Ovary (tissue), 10 donors: ENCODE measurements around the gene NETO2. TPM values are rescaled to one million over a fixed set of nuclear protein-coding genes. Genes with fewer than 3 reads are reported as not detected.
"Not testable (repeated sequence)": the region's sequence is repeated elsewhere in the genome, so short reads cannot be mapped to it uniquely, and the experiment has no call there.

Experiments
- DNase-seq, 5 donors: peaks; one replicate each; pipeline ENCODE4 v3.0.0-alpha.2; 2019 to 2020
- H3K27ac ChIP-seq, 2 donors: fragments of 200-600 bp; one replicate each; pipeline versions ENCODE4 v1.5.1 to v1.8.0; 2019 to 2022
- H3K27me3 ChIP-seq: fragments of 200-600 bp; one replicate; pipeline ENCODE4 v1.8.0; 2022
- H3K36me3 ChIP-seq: fragments of 200-600 bp; sonication (generic); one replicate; pipeline ENCODE4 v1.5.1; 2019
- H3K4me1 ChIP-seq: one replicate; pipeline ENCODE4 v1.8.1; 2013; ENCODE audit warnings: mild to moderate bottlenecking, moderate library complexity; ENCODE audit not compliant: insufficient read depth
- H3K4me3 ChIP-seq: fragments of 200-600 bp; sonication (generic); one replicate; pipeline ENCODE4 v1.5.1; 2017
- H3K9me3 ChIP-seq, 2 donors: fragments of 200-600 bp in 1 of 2; sonication (generic) in 1 of 2; one replicate each; pipeline versions ENCODE4 v1.5.1 to v1.8.1; 2013 to 2019; ENCODE audit warnings: mild to moderate bottlenecking in 1 of 2, moderate library complexity in 1 of 2
- CTCF ChIP-seq, 3 donors: fragments of 450-650 bp in 2 of 3; fragments of 200-600 bp in 1 of 3; IDR thresholded peaks; one replicate each; pipeline versions ENCODE4 v1.5.1 to v1.8.0; 2016 to 2022; ENCODE audit warnings: antibody characterized with exemption in 3 of 3, mild to moderate bottlenecking in 1 of 3
- EP300 ChIP-seq: sonication (generic); formaldehyde crosslinking; IDR thresholded peaks from one replicate; pipeline ENCODE4 v1.6.1; 2017; ENCODE audit warnings: antibody characterized with exemption
- POLR2A ChIP-seq: fragments of 450-650 bp; IDR thresholded peaks from one replicate; pipeline ENCODE4 v1.6.1; 2017; ENCODE audit warnings: antibody characterized with exemption, mild to moderate bottlenecking, moderate library complexity
- WGBS, 3 donors: extraction: QIAGEN DNeasy Blood & Tissue Kit in 1 of 3; methylation state at CpG; one replicate each; pipeline versions ENCODE4 v1.1.5 to v1.1.7; 2013 to 2017; 5-methylcytosine and 5-hydroxymethylcytosine counted together
- intact Hi-C, 4 donors: fragments of 100-400 bp; cut with DNase I; formaldehyde crosslinking; loops; one replicate each; pipeline versions ENCODE4 v1.11.0 to v1.15.1; 2022 to 2023
- long read RNA-seq, 3 donors: library from polyadenylated mRNA in 2 of 3; unstranded in 2 of 3; transcript quantifications; one replicate each; pipeline ENCODE4 v2.0.0 and lab custom pipeline, GENCODE V29; 2021 to 2026
- polyA plus RNA-seq, 2 donors: library from polyadenylated mRNA; stranded (reverse); fragments of 200-250 nt in 1 of 2; fragments of 350-450 nt in 1 of 2; fragmentation: Illumina TruSeq in 1 of 2; extraction: RNeasy Lipid Tissue Mini Kit (QIAGEN cat#74804) in 1 of 2; gene quantifications; one replicate each; pipeline ENCODE4 v1.2.3, GENCODE V29; 2013 to 2014
- total RNA-seq, 7 donors: library from RNA; depleted of rRNA in 2 of 7; stranded (reverse); fragments of >200 nt in 2 of 7; fragmentation: NEBNext Ultra II Directional in 3 of 7; extraction: Animal tissue kit (Norgen Biotek cat#: 25700) in 3 of 7; gene quantifications; one replicate each; pipeline versions ENCODE4 v1.1.0 to v1.2.4, GENCODE V29; 2016 to 2023
- donor health status: DM: no; HTN: no; CAD: no; lungs with moderate emphysema.
- donor health status: DM: no; HTN: no; CAD: no.
- donor health status: Bipolar disorder and iron deficiency.
- donor health status: DM: yes; HTN: yes; CAD: no.
- donor health status: DM: no; HTN: no; CAD: no.
- donor health status: DM: yes; HTN: yes; CAD: no.

Gene NETO2
- total RNA-seq (1 to 10 TPM in 4 of 7 donors, under 1 TPM in 3; 0.53 to 2.7 (median 1.5) TPM), polyA plus RNA-seq (1 to 10 TPM; 2.2 to 6.3 TPM)
- long read RNA-seq, donor 1, result 0 reads
- long read RNA-seq, donor 2, full-length matches to known transcripts, result 5 of 5 reads
- long read RNA-seq, donor 2, partial matches to known transcripts, result 0 of 5 reads
- long read RNA-seq, donor 2, other reads (novel, unspliced or antisense), result 0 of 5 reads
- long read RNA-seq, donor 3, partial matches to known transcripts, result 0 of 3 reads
- long read RNA-seq, donor 3, other reads (novel, unspliced or antisense), result 2 of 3 reads

- Histone ChIP-seq H3K27me3 (no peaks in the 10 kb centered on the region), H3K4me3 (peak within 1 kb of the TSS; percentile 41), H3K4me1 (peaks cover 1% of the 10 kb centered on the region), H3K36me3 (no peaks in the 10 kb centered on the region), H3K9me3 (no peaks in the 10 kb centered on the region), H3K27ac (no peak within 1 kb of the TSS)
- peak; percentile 17 to 60 (median 32) for DNase-seq
- intact Hi-C loops, result loop anchor here in 2 of 4 donors (2.0 to 10.0 kb wide), 4 partner anchors 31 to 1013 kb away; partner anchors contain the start of gene ABCC12 (in 2 of the 2)
- TF ChIP-seq EP300, result no peak
- no peak for TF ChIP-seq CTCF (IDR thresholded peaks at IDR 0.05)
- no peak for TF ChIP-seq POLR2A
- WGBS, 3 donors, result 1% methylated on average over 36 to 130 of the region's 130 CpGs
These were observed at the start of gene NETO2 for GRCh38 chr16:47143677-47144558. Gene NETO2, minus strand, starts transcription at chr16:47143945. Its CDS starts 333 bp downstream, at chr16:47143612.

GRCh38 chr16:47182318-47182717, 38.6 kb upstream of the NETO2 start:
- Histone ChIP-seq H3K27ac (no peak overlapping the region), H3K27me3 (no peaks in the 10 kb centered on the region), H3K4me1 (no peaks in the 10 kb centered on the region), H3K4me3 (no peak overlapping the region), H3K36me3 (no peaks in the 10 kb centered on the region), H3K9me3 (no peaks in the 10 kb centered on the region)
- TF ChIP-seq EP300 (no peak), CTCF (IDR thresholded peaks at IDR 0.05) (no peak), POLR2A (no peak)
- WGBS, 3 donors, result 90 to 95% (median 93%) methylated on average over 3 of the region's 3 CpGs
- intact Hi-C loops, result no loop called here
- DNase-seq, result no peak

GRCh38 chr16:47181066-47181465, 37.3 kb upstream of the NETO2 start:
- H3K27ac ChIP-seq, H3K9me3 ChIP-seq, H3K4me3 ChIP-seq, H3K36me3 ChIP-seq, DNase-seq, H3K4me1 ChIP-seq, H3K27me3 ChIP-seq, intact Hi-C loops: not testable (repeated sequence)
- WGBS, 3 donors, result 95 to 99% (median 97%) methylated on average over 21 to 31 of the region's 31 CpGs

GRCh38 chr16:47180073-47180472, 36.3 kb upstream of the NETO2 start:
- Histone ChIP-seq H3K4me3 (no peak overlapping the region), H3K27me3 (no peaks in the 10 kb centered on the region), H3K4me1 (no peaks in the 10 kb centered on the region), H3K36me3 (no peaks in the 10 kb centered on the region), H3K27ac (no peak overlapping the region), H3K9me3 (no peaks in the 10 kb centered on the region)
- TF ChIP-seq EP300 (no peak), POLR2A (no peak), CTCF (IDR thresholded peaks at IDR 0.05) (no peak)
- intact Hi-C loops, result no loop called here
- 90 to 94% (median 93%) methylated on average over 8 of the region's 8 CpGs for WGBS, 3 donors
- DNase-seq, result no peak

GRCh38 chr16:47175152-47175551, 31.4 kb upstream of the NETO2 start:
- Histone ChIP-seq H3K4me3 (no peak overlapping the region), H3K4me1 (no peaks in the 10 kb centered on the region), H3K9me3 (no peaks in the 10 kb centered on the region), H3K36me3 (no peaks in the 10 kb centered on the region), H3K27me3 (no peaks in the 10 kb centered on the region), H3K27ac (no peak overlapping the region)
- no peak for DNase-seq
- intact Hi-C loops, result no loop called here
- TF ChIP-seq POLR2A (no peak), EP300 (no peak)
